DOHH2 (cell line): ENCODE measurements around the gene BCORL1.
A peak's percentile ranks its signal among the peaks of the same experiment; 100 is the strongest.

ENCODE experiments used
- H3F3A ChIP-seq: fragments of 200-600 bp; sonication (generic), shearing (Covaris generic); 2 replicates; pipeline ENCODE4 v1.6.0; 2016; ENCODE audit warnings: antibody characterized with exemption, mild to moderate bottlenecking; ENCODE audit not compliant: control insufficient read depth, insufficient read depth
- H3K27ac ChIP-seq: fragments of 200-600 bp; sonication (generic); 2 replicates; pipeline ENCODE4 v1.5.1; 2014; ENCODE audit warnings: low read depth, mild to moderate bottlenecking, low read length, moderate library complexity
- H3K27me3 ChIP-seq: fragments of 200-600 bp; sonication (generic); 2 replicates; pipeline ENCODE4 v1.6.1; 2014; ENCODE audit warnings: mild to moderate bottlenecking, low read length, mixed read lengths; ENCODE audit not compliant: control insufficient read depth
- H3K36me3 ChIP-seq: fragments of 200-600 bp; sonication (generic); 2 replicates; pipeline ENCODE4 v1.6.1; 2014; ENCODE audit warnings: mild to moderate bottlenecking, low read length, moderate library complexity, mixed read lengths; ENCODE audit not compliant: control insufficient read depth
- H3K4me1 ChIP-seq: fragments of 200-600 bp; sonication (generic); 2 replicates; pipeline ENCODE4 v1.6.1; 2014; ENCODE audit warnings: mild to moderate bottlenecking, low read length, mixed read lengths; ENCODE audit not compliant: control insufficient read depth
- H3K4me2 ChIP-seq: fragments of 200-600 bp; sonication (generic); 2 replicates; pipeline ENCODE4 v1.6.0; 2014; ENCODE audit warnings: mild to moderate bottlenecking, low read length, moderate library complexity
- H3K4me3 ChIP-seq: fragments of 200-600 bp; sonication (generic); 2 replicates; pipeline ENCODE4 v1.5.1; 2014; ENCODE audit warnings: mild to moderate bottlenecking, low read length, mixed read lengths
- H3K79me2 ChIP-seq: fragments of 200-600 bp; sonication (generic); 2 replicates; pipeline ENCODE4 v1.6.1; 2014; ENCODE audit warnings: mild to moderate bottlenecking, low read length, mixed read lengths; ENCODE audit not compliant: control insufficient read depth
- H3K9me2 ChIP-seq: fragments of 200-600 bp; sonication (generic); replicated peaks from 2 replicates; pipeline ENCODE4 v1.6.1; 2014; ENCODE audit warnings: mild to moderate bottlenecking, low read length, mixed read lengths; ENCODE audit not compliant: control insufficient read depth
- H3K9me3 ChIP-seq: fragments of 200-600 bp; sonication (generic); 2 replicates; pipeline ENCODE4 v1.6.1; 2014; ENCODE audit warnings: antibody characterized with exemption, low read length, mixed read lengths; ENCODE audit not compliant: control insufficient read depth, insufficient read depth
- H4K20me1 ChIP-seq: fragments of 200-600 bp; sonication (generic); 2 replicates; pipeline ENCODE4 v1.6.0; 2014; ENCODE audit warnings: low read depth, mild to moderate bottlenecking, antibody characterized with exemption, low read length, moderate library complexity; ENCODE audit not compliant: control insufficient read depth, insufficient read depth
- CTCF ChIP-seq: fragments of 200-600 bp; sonication (generic); IDR thresholded peaks from one replicate; pipeline ENCODE4 v1.5.1; 2014; ENCODE audit warnings: antibody characterized with exemption, mild to moderate bottlenecking, low read depth, low read length; ENCODE audit not compliant: poor library complexity, severe bottlenecking
- EZH2phosphoT487 ChIP-seq: fragments of 200-600 bp; sonication (generic); IDR thresholded peaks from 2 replicates; pipeline ENCODE4 v1.6.1; 2017; ENCODE audit warnings: borderline replicate concordance, mild to moderate bottlenecking, antibody characterized with exemption, low read length, moderate library complexity, mixed read lengths

The BCORL1 gene

DNA sequence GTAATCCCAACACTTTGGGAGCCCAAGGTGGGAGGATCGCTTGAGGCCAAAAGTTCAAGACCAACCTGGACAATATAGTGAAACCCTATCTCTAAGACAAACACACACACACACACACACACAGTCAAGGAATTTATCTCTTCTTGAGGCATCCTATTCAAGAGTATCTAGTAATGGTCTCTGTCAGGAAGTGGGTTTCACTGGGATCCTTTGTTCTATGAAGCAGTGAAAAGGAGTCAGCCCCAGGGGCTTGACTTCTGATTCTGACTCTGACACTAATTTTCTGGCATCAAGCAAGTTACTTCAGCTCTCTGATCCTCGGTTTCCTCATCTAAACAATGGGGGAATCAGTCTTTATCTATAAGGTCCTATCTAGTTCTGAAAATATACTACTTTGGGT is 41.7 kb upstream of the BCORL1 start:
- H3K27ac ChIP-seq, result no peak overlapping the region
- no peaks in the 10 kb centered on the region for H3K9me3 ChIP-seq
- peaks cover 4% of the 10 kb centered on the region; the same call in 1 of the 2 replicates for H3K27me3 ChIP-seq
- TF ChIP-seq CTCF (no peak), EZH2phosphoT487 (no peak)
- no peaks in the 10 kb centered on the region for H3K9me2 ChIP-seq
- no peaks in the 10 kb centered on the region for H4K20me1 ChIP-seq
- H3K4me1 ChIP-seq, result no peaks in the 10 kb centered on the region
- no peak overlapping the region for H3K4me2 ChIP-seq
- no peaks in the 10 kb centered on the region for H3K79me2 ChIP-seq
- no peaks in the 10 kb centered on the region for H3K36me3 ChIP-seq
- H3K4me3 ChIP-seq, result no peak overlapping the region
- no peaks in the 10 kb centered on the region for H3F3A ChIP-seq

DNA sequence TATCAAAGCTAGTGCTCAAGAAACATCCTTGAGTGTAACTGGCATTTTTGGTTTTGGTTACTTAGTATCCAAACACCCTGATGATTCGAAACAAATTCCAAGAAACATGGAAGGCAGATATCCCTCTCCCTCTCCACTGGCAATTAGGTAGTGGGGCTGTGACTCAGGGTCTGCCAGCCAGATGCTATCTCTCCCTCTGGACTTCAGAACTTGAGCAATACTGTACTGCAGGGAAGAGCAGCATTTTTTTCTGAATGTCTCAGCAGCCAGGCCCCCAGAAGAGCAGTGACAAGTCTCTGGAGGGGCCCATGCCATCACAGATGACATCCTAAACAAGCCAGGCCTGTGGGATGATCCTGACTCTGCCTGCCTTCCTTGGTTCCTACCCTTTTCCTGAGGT is 37.3 kb upstream of the BCORL1 start:
- no peaks in the 10 kb centered on the region for H3F3A ChIP-seq
- H3K9me3 ChIP-seq, result no peaks in the 10 kb centered on the region
- H3K9me2 ChIP-seq, result no peaks in the 10 kb centered on the region
- no peak for TF ChIP-seq EZH2phosphoT487
- TF ChIP-seq CTCF, result no peak
- peaks cover 4% of the 10 kb centered on the region; the same call in 1 of the 2 replicates for H3K27me3 ChIP-seq
- H3K4me1 ChIP-seq, result no peaks in the 10 kb centered on the region
- H3K4me3 ChIP-seq, result no peak overlapping the region
- no peaks in the 10 kb centered on the region for H3K36me3 ChIP-seq
- H4K20me1 ChIP-seq, result no peaks in the 10 kb centered on the region
- no peak overlapping the region for H3K27ac ChIP-seq
- no peak overlapping the region for H3K4me2 ChIP-seq
- no peaks in the 10 kb centered on the region for H3K79me2 ChIP-seq

DNA sequence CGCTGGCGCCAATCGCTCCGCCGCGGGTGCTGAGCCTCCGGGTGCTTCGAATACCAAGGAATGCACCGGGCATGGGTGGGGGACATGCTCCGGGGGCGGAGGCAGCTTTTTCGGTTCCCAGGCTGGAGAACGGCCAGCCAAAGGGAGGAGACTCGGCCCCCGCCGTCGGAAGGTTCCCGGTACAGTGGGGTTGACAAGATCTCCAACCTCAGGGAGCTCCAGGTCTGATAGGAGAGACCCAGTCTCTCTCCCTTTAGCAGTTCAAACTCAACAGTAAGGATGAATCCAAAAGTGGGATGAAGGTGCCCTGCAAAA is 29.1 kb upstream of the BCORL1 start:
- no peaks in the 10 kb centered on the region for H4K20me1 ChIP-seq
- peak overlapping the region; percentile 79 for H3K4me3 ChIP-seq
- H3K27ac ChIP-seq, result no peak overlapping the region
- H3K9me3 ChIP-seq, result no peaks in the 10 kb centered on the region
- H3K9me2 ChIP-seq, result no peaks in the 10 kb centered on the region
- H3F3A ChIP-seq, result peaks cover 4% of the 10 kb centered on the region; the same call in 1 of the 2 replicates
- peaks cover 57% of the 10 kb centered on the region for H3K4me1 ChIP-seq
- 0 out of 2 replicates have a peak, but pooled peaks cover 2% of the 10 kb centered on the region for H3K27me3 ChIP-seq
- H3K4me2 ChIP-seq, result peak overlapping the region; percentile 75
- TF ChIP-seq CTCF, result no peak
- no peak for TF ChIP-seq EZH2phosphoT487
- no peaks in the 10 kb centered on the region for H3K36me3 ChIP-seq
- no peaks in the 10 kb centered on the region for H3K79me2 ChIP-seq

DNA sequence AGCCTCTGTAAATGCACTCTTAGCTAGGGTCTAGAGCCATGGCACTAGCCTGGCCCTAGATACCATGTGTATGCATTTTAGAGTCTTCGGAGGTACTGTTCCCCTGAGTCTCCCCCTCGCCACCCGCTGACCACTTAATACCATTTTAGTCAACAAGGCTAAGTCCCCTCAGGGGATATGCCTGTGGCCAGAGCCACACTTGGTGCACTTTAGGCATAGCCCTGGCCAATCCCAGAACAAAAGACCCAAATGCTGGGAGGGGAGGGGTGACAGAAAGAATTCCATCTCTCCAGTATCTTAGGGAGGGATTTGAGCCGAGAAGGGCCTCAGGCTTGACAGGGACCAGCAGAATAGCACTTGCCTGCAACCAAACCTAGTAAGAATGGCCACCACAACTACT is 28.6 kb upstream of the BCORL1 start:
- Histone ChIP-seq H3K4me3 (peak overlapping the region; percentile 79), H3K79me2 (no peaks in the 10 kb centered on the region), H3K4me1 (peaks cover 63% of the 10 kb centered on the region), H3K36me3 (no peaks in the 10 kb centered on the region), H3F3A (peaks cover 4% of the 10 kb centered on the region; the same call in 1 of the 2 replicates), H3K4me2 (peak overlapping the region; percentile 75), H4K20me1 (no peaks in the 10 kb centered on the region), H3K27ac (no peak overlapping the region), H3K27me3 (0 out of 2 replicates have a peak, but pooled peaks cover 2% of the 10 kb centered on the region), H3K9me2 (no peaks in the 10 kb centered on the region), H3K9me3 (no peaks in the 10 kb centered on the region)
- TF ChIP-seq CTCF (no peak), EZH2phosphoT487 (no peak)
